Stomach (tissue), 9 donors: Measurements from ENCODE around the gene ZCWPW2. TPM values are rescaled to one million over a fixed set of nuclear protein-coding genes. Genes with fewer than 3 reads are reported as not detected.

Experiments used
- DNase-seq, 2 donors: peaks; one replicate each; pipeline versions ENCODE4 v3.0.0 to v3.0.0-alpha.2; 2013 to 2019
- H3K27ac ChIP-seq, 5 donors: fragments of 200-600 bp in 4 of 5; sonication (generic) in 4 of 5; one replicate each; pipeline ENCODE4 v1.5.1; 2013 to 2019; ENCODE audit warnings: mild to moderate bottlenecking in 1 of 5, moderate library complexity in 1 of 5
- H3K27me3 ChIP-seq, 3 donors: fragments of 200-600 bp; sonication (generic); one replicate each; pipeline ENCODE4 v1.5.1; 2017 to 2019; ENCODE audit warnings: mixed run types in 1 of 3
- H3K36me3 ChIP-seq, 4 donors: fragments of 200-600 bp; sonication (generic); 1 replicate in 3 of 4; 2 replicates in 1 of 4; pipeline ENCODE4 v1.5.1; 2016 to 2019
- H3K4me1 ChIP-seq, 4 donors: fragments of 200-600 bp; sonication (generic); one replicate each; pipeline ENCODE4 v1.5.1; 2016 to 2019
- H3K4me3 ChIP-seq, 4 donors: fragments of 200-600 bp; sonication (generic) in 3 of 4; one replicate each; pipeline ENCODE4 v1.5.1; 2016 to 2019; ENCODE audit warnings: mild to moderate bottlenecking in 1 of 4
- H3K9me3 ChIP-seq, 4 donors: fragments of 200-600 bp; sonication (generic); one replicate each; pipeline ENCODE4 v1.5.1; 2016 to 2019
- CTCF ChIP-seq, 7 experiments: fragments of 450-650 bp in 4 of 7; fragments of 200-600 bp in 3 of 7; sonication (generic) in 3 of 7; IDR thresholded peaks; one replicate each; pipeline ENCODE4 v1.5.1; 2016 to 2019; ENCODE audit warnings: antibody characterized with exemption in 7 of 7, control low read depth in 2 of 7, mild to moderate bottlenecking in 1 of 7
- EP300 ChIP-seq: sonication (generic); formaldehyde crosslinking; IDR thresholded peaks from one replicate; pipeline ENCODE4 v1.6.1; 2017; ENCODE audit warnings: antibody characterized with exemption
- POLR2A ChIP-seq, 4 donors: fragments of 450-650 bp; IDR thresholded peaks; one replicate each; pipeline ENCODE4 v1.6.1; 2016; ENCODE audit warnings: antibody characterized with exemption in 4 of 4, control low read depth in 2 of 4, mild to moderate bottlenecking in 1 of 4, moderate library complexity in 1 of 4
- POLR2AphosphoS5 ChIP-seq, 3 donors: sonication (generic); formaldehyde crosslinking; IDR thresholded peaks; one replicate each; pipeline ENCODE4 v1.6.1; 2016; ENCODE audit warnings: antibody characterized with exemption in 3 of 3
- WGBS, 5 donors: extraction: QIAGEN DNeasy Blood & Tissue Kit in 3 of 5; methylation state at CpG; one replicate each; pipeline versions ENCODE4 v1.1.5 to v1.1.7; 2013 to 2018; 5-methylcytosine and 5-hydroxymethylcytosine counted together
- intact Hi-C: fragments of 100-400 bp; cut with DNase I; formaldehyde crosslinking; loops from one replicate; pipeline ENCODE4 v1.15.1; 2023; ENCODE audit warnings: low total_unique reads
- polyA plus RNA-seq, 3 donors: library from polyadenylated mRNA; stranded (reverse); fragments of 200-250 nt; gene quantifications; one replicate each; pipeline ENCODE4 v1.2.3, GENCODE V29; 2013
- total RNA-seq, 5 donors: library from RNA; depleted of rRNA; stranded (reverse); fragments of >200 nt; gene quantifications; one replicate each; pipeline versions ENCODE4 v1.1.0 to v1.2.3, GENCODE V29; 2014 to 2016
- donor health status: healthy with polysubstance abuse.
- donor health status: Bipolar disorder and iron deficiency.
- donor health status: healthy.

The ZCWPW2 gene
- total and polyA plus RNA-seq, 8 donors = 0.29 to 9.4 (median 0.88) TPM; not detected in 1

- H3K36me3 ChIP-seq = no peaks in the 10 kb centered on the region
- peak overlapping the region; percentile 56 to 70 (median 59) for H3K4me3 ChIP-seq
- 2 to 4% (median 3%) methylated on average over 45 to 55 of the region's 55 CpGs for WGBS, 5 donors
- peaks cover 0 to 50% (median 27%) of the 10 kb centered on the region in 3 donors for H3K27me3 ChIP-seq
- peak; percentile 26 to 55 for DNase-seq
- TF ChIP-seq CTCF (IDR thresholded peaks at IDR 0.05) (no peak), POLR2A (IDR thresholded peaks at IDR 0.05) (no peak), POLR2AphosphoS5 (IDR thresholded peaks at IDR 0.05) (no peak), EP300 (no peak)
- peak overlapping the region in 1 of 5 donors; percentile 57 for H3K27ac ChIP-seq
- H3K9me3 ChIP-seq = no peaks in the 10 kb centered on the region
- H3K4me1 ChIP-seq = peaks cover 18 to 27% (median 23%) of the 10 kb centered on the region in 4 donors
- intact Hi-C loops = no loop called here
Observed at GRCh38 chr3:28575100-28575745, 226.7 kb downstream of the ZCWPW2 start.

Other genes with a start within 250 kb of the ZCWPW2 start
- 10 to 100 TPM in 4 of 5 donors, 1 to 10 TPM in 1; 9.6 to 93.4 (median 17.1) TPM for gene CMC1, start 107.1 kb upstream of the ZCWPW2 start, total RNA-seq
- 10 to 100 TPM; 38.2 to 50.0 (median 43.1) TPM for gene CMC1, start 107.1 kb upstream of the ZCWPW2 start, polyA plus RNA-seq
- 100 to 1,000 TPM in 1 of 5 donors, 10 to 100 TPM in 3, 1 to 10 TPM in 1; 7.0 to 424 (median 74.7) TPM for gene AZI2, start 103 bp downstream of the ZCWPW2 start, total RNA-seq
- gene AZI2, start 103 bp downstream of the ZCWPW2 start, polyA plus RNA-seq = 10 to 100 TPM; 26.5 to 93.6 (median 34.9) TPM